Activated CD4-positive, alpha-beta T cell treated with anti-CD3 and anti-CD28 coated beads, Interleukin-10, Interleukin-2, amounts not matched to agents 100 ng/mL and 50 ng/mL, durations not matched to agents 16 hours and 8 hours (primary cell): ENCODE data around the gene ARHGEF10L.

ENCODE experiments used
- DNase-seq: peaks from one replicate; pipeline ENCODE4 v3.0.0-alpha.2; 2020

The ARHGEF10L gene

DNA sequence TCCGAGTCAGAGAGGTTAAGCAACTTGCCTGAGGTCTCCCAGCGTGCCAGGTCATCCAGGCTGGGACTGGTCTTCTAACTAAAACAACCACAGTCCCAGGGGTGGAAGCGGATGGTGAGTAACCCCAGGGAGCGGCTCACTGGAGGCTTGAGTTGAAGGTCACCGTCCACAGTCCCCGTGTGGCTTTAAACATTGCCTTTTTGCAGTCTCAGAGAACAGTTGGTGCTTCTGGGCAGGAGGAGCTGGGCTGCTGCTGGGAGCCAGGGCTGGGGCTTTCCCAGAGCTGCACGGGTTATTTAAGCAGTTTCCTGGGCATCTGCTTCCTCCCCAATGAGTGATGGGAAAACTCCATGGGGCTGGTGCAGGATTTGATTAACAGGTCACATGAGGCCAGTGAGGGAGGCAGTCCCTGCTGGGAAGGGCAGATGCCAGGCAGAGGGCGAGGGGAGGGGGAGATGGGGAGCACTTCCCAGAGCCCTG is 12.3 kb downstream of the ARHGEF10L start:
- no peak for DNase-seq

- DNase-seq = no peak
Observed at GRCh38 chr1:17553975-17554700, 14.6 kb downstream of the ARHGEF10L start.

DNA sequence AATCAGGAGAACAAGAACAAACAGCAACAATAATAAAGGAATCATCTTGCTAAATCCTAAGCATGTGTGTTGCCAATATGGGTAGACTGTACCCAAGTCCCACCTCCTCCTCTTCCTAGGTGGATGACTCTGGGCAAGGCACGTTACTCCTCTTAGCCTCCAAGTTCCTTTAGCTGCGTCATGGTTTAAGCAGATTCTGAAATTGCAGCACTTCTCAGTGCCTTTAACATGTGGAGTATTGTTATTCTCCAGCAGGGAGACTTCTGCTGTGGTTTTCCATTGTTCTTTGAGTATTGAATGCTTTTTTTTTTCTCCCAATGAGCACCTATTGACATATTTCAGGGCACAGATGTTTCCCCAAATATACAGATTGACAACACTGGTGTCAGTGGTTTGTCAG is 15.5 kb downstream of the ARHGEF10L start:
- no peak for DNase-seq

GRCh38 chr1:17557986-17558385 is 18.5 kb downstream of the ARHGEF10L start:
- DNase-seq = no peak

- no peak for DNase-seq
Observed at GRCh38 chr1:17558541-17558940, 19.0 kb downstream of the ARHGEF10L start.

- no peak for DNase-seq
Observed at GRCh38 chr1:17558954-17559614, 19.6 kb downstream of the ARHGEF10L start.

- DNase-seq = no peak
Observed at GRCh38 chr1:17559615-17560419, 20.3 kb downstream of the ARHGEF10L start.

DNA sequence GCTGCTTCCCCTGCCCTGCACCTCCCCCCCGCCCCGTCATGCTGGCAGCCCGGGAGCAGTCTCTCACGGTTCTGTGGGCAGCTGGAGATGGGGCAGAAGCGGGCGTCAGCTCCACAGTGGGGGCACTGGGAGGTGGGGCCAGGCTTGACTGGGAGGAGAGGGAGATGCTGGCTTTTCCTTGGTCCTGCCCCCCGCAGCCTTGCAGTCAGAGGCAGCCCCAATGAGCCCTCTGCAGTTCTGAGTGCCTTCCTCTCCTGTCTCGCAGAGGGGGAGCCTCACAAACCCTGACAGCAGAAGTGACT is 21.7 kb downstream of the ARHGEF10L start:
- no peak for DNase-seq

GRCh38 chr1:17561561-17561985 is 22.1 kb downstream of the ARHGEF10L start:
- no peak for DNase-seq

GRCh38 chr1:17562375-17562774 is 22.9 kb downstream of the ARHGEF10L start:
- no peak for DNase-seq

GRCh38 chr1:17563494-17564281 is 24.2 kb downstream of the ARHGEF10L start:
- no peak for DNase-seq

GRCh38 chr1:17564458-17565393 is 25.2 kb downstream of the ARHGEF10L start:
- no peak for DNase-seq

- DNase-seq = no peak
Observed at GRCh38 chr1:17565461-17566252, 26.2 kb downstream of the ARHGEF10L start.

DNA sequence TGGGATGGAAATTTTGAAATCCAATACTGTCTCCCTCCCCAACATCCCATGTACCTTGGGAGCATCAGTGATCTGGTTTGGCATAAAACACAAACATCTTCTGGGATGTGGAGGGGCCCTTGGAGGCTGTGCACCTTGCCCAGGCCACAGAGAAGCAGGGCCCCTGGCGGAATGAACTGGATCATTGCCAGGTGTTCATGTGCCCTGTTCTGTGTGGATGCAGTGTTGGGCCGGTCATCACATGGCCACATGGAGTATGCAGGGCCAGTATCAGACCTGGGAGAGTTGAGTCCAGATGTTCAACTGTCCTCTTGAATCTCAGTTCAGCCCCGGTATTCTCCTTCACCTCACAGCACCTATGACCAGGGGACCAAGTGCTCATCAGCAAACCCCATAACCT is 26.9 kb downstream of the ARHGEF10L start:
- DNase-seq = no peak

DNA sequence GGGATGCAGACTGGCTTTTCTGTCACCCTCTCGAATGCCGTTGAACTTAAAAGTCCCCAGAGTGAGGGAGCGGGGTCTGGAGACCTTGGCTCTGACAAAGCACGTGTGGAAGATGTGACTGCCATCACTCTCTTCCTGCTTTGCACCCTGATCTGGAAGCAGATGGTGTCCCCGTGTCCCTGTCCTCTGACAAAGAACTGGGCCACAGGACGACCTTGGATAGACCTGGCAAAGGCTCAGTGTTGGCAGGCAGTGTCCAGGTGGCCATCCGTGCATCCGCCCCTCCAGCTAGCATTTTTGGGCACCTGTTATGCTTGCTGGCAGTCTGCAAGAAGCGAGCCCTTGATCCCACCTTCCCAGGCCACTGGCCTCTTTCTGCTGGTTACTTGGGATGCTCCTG is 27.4 kb downstream of the ARHGEF10L start:
- DNase-seq = no peak

DNA sequence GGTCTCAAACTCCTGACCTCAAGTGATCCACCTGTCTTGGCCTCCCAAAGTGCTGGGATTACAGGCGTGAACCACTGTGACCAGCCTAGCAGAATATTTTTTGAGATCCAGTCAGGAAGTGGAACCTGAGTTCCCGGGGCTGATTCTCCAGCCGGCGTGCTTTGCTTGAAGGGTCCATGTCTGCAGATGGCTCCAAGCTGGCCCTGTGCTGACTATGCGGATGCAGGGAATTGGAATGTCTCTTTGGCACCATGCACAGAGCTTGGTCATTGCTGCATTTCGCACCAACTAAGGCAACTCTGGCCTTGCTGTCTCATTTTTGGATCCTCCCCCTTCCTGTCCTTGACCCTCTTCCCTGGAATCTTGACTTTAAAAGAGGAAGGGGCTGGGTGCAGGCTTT is 28.1 kb downstream of the ARHGEF10L start:
- DNase-seq = no peak

DNA sequence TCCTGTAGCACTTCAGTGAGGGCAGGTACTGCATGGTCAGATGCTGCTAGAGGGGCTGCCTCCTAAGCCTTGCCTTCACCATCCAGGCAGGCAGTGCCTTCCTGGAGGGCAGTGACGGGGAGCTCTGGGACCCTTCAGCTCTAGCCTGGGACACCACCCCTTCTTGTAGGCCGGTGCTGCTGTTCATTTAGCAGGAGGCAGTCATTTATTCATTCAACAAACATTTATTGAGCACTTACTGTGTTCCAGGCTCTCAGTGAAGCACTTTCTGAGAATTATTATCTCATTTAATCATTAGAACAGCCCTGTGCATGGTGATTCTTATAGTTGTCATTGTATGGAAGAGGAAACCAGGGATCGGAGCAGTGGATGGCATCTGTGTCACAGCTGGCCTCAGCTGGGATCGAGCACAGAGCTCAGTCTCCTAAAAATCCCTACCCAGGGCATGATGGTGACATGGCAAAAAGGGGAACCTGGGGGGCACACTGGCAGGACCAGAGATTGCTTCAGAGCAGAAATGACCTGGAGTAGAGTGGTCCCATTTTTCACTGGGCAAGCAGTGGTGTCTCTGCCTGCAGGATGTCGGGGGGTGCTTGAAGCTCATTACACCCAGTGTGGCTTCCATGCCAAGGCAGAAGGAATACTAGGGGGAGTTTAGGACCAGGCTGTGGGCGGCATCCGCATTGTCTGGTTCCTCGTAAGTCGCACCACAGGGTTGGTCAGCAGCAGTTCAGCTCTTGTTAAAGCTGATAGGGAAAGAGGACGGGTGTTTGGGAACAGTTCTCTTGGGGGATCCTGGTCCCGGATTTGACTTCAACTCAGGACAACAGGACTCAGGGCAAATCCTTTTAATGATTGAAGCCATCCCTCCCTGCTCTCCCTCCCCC is 28.8 kb downstream of the ARHGEF10L start:
- DNase-seq = no peak

DNA sequence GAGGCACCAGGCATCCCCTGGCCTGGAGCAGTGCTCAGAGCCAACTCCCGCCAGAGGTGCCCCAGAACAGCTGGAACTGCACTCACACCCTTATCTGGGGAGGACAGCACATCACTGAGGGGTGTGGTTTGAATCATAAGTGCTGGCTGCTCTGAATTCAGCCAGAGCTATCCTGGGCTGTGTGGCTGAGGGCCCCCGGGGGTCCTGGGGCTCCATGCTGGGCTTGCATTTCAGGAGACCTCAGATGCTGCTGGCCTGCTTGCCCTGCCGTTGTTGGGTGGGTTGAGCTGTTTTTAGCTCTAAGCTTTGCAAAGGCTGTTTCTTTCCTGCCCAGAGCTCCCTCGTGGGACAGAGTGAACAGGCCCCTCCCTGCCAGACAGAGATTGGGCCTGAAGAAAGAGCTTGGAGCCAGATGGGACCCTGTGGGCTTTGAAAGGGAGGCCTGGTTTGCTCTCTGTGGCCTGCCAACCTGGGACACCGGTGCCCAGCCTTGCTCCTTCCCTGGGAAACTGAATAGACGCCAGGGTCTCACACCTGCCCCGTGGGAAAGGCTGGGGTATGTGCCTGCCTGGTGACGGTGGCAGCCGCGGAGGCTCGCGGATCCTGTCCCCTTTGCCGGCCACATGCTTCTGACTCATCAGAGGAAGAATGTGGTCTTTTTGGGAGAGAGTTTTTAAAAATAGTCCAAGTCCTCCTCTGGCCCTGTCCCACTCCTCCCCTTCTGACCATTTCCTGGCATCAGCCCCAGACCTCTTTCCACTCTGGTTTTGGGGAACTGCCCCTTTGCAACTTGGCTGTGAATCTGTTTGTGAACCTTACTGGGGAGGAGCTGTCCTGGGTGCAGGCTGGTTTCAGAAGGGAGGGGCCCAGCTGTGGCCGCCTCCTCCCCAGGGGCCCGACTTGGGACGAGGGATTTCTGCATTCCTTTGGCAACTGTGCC is 30.0 kb downstream of the ARHGEF10L start:
- DNase-seq = no peak

GRCh38 chr1:17570228-17570627 is 30.7 kb downstream of the ARHGEF10L start:
- no peak for DNase-seq
